ENCODE data around the gene TSC22D1. TPM values are rescaled to one million over a fixed set of nuclear protein-coding genes. Genes with fewer than 3 reads are reported as not detected.

TSC22D1 gene
- total RNA-seq, 1 donor from 2014 or later = 153 TPM

DNA sequence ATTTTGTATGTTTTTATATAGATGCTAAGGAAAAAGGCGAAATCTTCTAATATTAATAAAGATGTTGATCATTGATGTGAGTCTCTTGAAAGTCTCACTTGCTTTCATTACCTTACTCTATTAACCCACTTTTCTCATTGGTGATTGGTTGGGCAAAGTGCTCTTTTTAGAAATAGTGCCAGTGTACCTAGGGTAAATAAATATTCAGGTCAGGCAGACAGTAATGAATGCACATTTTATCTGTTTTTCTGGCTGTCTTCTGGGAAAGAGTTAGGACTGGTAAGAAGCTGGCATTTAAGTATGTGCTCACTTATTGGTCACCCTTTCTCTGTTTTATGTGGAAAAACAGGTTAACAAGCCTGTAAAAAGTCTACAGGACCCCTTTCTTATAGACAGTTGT, 191.4 kb downstream of the TSC22D1 start:
- TF ChIP-seq CTCF (IDR thresholded peaks at IDR 0.05; ENCODE audit: unreplicated experiment) = no peak
- H3K27ac Mint-ChIP-seq = no peak overlapping the region
- no peaks in the 10 kb centered on the region for H3K9me3 Mint-ChIP-seq (ENCODE audit: low read depth)
- H3K4me1 Mint-ChIP-seq (ENCODE audit: low read depth) = peaks cover 45% of the 10 kb centered on the region
- H3K27me3 Mint-ChIP-seq = peaks cover 9% of the 10 kb centered on the region
- no peak overlapping the region for H3K4me3 Mint-ChIP-seq (ENCODE audit: low read depth)
- no peak for DNase-seq (ENCODE audit: low spot score, unreplicated experiment)
- no peaks in the 10 kb centered on the region for H3K36me3 Mint-ChIP-seq (ENCODE audit: insufficient read depth)

DNA sequence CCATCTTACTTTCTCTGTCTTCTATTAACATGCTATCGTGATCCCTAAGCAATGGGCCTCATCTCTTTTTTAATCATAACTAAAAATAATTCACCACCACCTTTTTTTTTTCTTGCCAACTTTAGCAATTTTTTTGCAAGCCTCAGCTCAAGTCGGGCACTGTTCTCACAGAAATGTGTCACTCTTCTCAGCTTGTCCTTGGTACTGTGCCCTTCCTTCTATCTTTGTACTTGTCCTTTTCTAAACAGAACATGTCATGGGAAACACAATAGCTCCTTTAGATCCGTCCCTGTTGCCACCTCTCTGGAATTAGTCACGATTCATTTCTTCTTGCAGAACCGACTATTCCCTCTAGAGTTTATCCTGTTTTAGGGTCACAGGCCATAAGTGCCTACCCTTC, 192.2 kb downstream of the TSC22D1 start:
- Mint-ChIP-seq H3K4me3 (ENCODE audit: low read depth) (no peak overlapping the region), H3K9me3 (ENCODE audit: low read depth) (no peaks in the 10 kb centered on the region)
- no peak for TF ChIP-seq CTCF (IDR thresholded peaks at IDR 0.05; ENCODE audit: unreplicated experiment)

GRCh38 chr13:44382635-44383145, 193.4 kb downstream of the TSC22D1 start:
- Mint-ChIP-seq H3K27ac (no peak overlapping the region), H3K36me3 (ENCODE audit: insufficient read depth) (no peaks in the 10 kb centered on the region), H3K9me3 (ENCODE audit: low read depth) (no peaks in the 10 kb centered on the region), H3K4me1 (ENCODE audit: low read depth) (peaks cover 46% of the 10 kb centered on the region), H3K4me3 (ENCODE audit: low read depth) (no peak overlapping the region), H3K27me3 (peaks cover 9% of the 10 kb centered on the region)
- no peak for DNase-seq (ENCODE audit: low spot score, unreplicated experiment)
- TF ChIP-seq CTCF (IDR thresholded peaks at IDR 0.05; ENCODE audit: unreplicated experiment) = no peak

More for the DNA sequence above, 192.2 kb downstream of the TSC22D1 start:
- H3K27me3 Mint-ChIP-seq = peaks cover 9% of the 10 kb centered on the region
- DNase-seq (ENCODE audit: low spot score, unreplicated experiment) = no peak
- peaks cover 48% of the 10 kb centered on the region for H3K4me1 Mint-ChIP-seq (ENCODE audit: low read depth)
- H3K27ac Mint-ChIP-seq = no peak overlapping the region
- no peaks in the 10 kb centered on the region for H3K36me3 Mint-ChIP-seq (ENCODE audit: insufficient read depth)

Other genes starting within 250 kb of the TSC22D1 start
- 6.3 and 6.8 TPM in 2 replicates for gene SERP2, start 202.5 kb downstream of the TSC22D1 start, total RNA-seq

All from progenitor cell of endocrine pancreas (in vitro differentiated cells).